ENCODE data around the gene KRT6B. TPM values are rescaled to one million over a fixed set of nuclear protein-coding genes. Genes with fewer than 3 reads are reported as not detected.

KRT6B gene
- total and polyA plus RNA-seq, 9 donors: 0.11 TPM; not detected in 8

- WGBS, 3 donors: 83 to 90% (median 86%) methylated on average over 2 of the region's 2 CpGs
- no peak for DNase-seq
- H3K4me1 ChIP-seq (ENCODE audit: insufficient read depth): no peaks in the 10 kb centered on the region
Measured at GRCh38 chr12:52426034-52426433, 25.9 kb downstream of the KRT6B start.

GRCh38 chr12:52425466-52425865, 26.5 kb downstream of the KRT6B start:
- DNase-seq: no peak
- WGBS, 3 donors: 87 to 91% (median 90%) methylated on average over 5 of the region's 5 CpGs
- no peak for TF ChIP-seq EP300 (IDR thresholded peaks at IDR 0.05)
- no peak for TF ChIP-seq POLR2A (IDR thresholded peaks at IDR 0.05)
- no peak for TF ChIP-seq CTCF (IDR thresholded peaks at IDR 0.05)
- no peak overlapping the region for H3K4me3 ChIP-seq
- no peaks in the 10 kb centered on the region for H3K36me3 ChIP-seq
- no peaks in the 10 kb centered on the region for H3K27me3 ChIP-seq
- intact Hi-C loops (cut with DNase I): no loop called here
- H3K4me1 ChIP-seq (ENCODE audit: insufficient read depth): no peaks in the 10 kb centered on the region
- no peak overlapping the region for H3K27ac ChIP-seq
- no peaks in the 10 kb centered on the region for H3K9me3 ChIP-seq

More at GRCh38 chr12:52426034-52426433, 25.9 kb downstream of the KRT6B start:
- H3K4me3 ChIP-seq: no peak overlapping the region
- TF ChIP-seq POLR2A (IDR thresholded peaks at IDR 0.05) (no peak), EP300 (IDR thresholded peaks at IDR 0.05) (no peak), CTCF (IDR thresholded peaks at IDR 0.05) (no peak)
- H3K27me3 ChIP-seq: no peaks in the 10 kb centered on the region
- intact Hi-C loops (cut with DNase I): no loop called here
- no peaks in the 10 kb centered on the region for H3K36me3 ChIP-seq
- H3K9me3 ChIP-seq: no peaks in the 10 kb centered on the region
- no peak overlapping the region for H3K27ac ChIP-seq

GRCh38 chr12:52423661-52424500, 28.1 kb downstream of the KRT6B start:
- Histone ChIP-seq H3K9me3 (no peaks in the 10 kb centered on the region), H3K36me3 (no peaks in the 10 kb centered on the region), H3K4me3 (no peak overlapping the region), H3K27me3 (no peaks in the 10 kb centered on the region), H3K27ac (no peak overlapping the region), H3K4me1 (ENCODE audit: insufficient read depth) (no peaks in the 10 kb centered on the region)
- TF ChIP-seq EP300 (IDR thresholded peaks at IDR 0.05): no peak
- TF ChIP-seq CTCF (IDR thresholded peaks at IDR 0.05): no peak
- TF ChIP-seq POLR2A (IDR thresholded peaks at IDR 0.05): no peak
- intact Hi-C loops (cut with DNase I): no loop called here
- 20 to 25% (median 25%) methylated on average over 11 of the region's 11 CpGs for WGBS, 3 donors
- DNase-seq: no peak

GRCh38 chr12:52423035-52423434, 28.9 kb downstream of the KRT6B start:
- WGBS, 3 donors: 36 to 51% (median 47%) methylated on average over 6 of the region's 6 CpGs
- H3K36me3 ChIP-seq: no peaks in the 10 kb centered on the region
- no peaks in the 10 kb centered on the region for H3K9me3 ChIP-seq
- H3K27me3 ChIP-seq: no peaks in the 10 kb centered on the region
- no peak overlapping the region for H3K27ac ChIP-seq
- DNase-seq: no peak
- TF ChIP-seq EP300 (IDR thresholded peaks at IDR 0.05) (no peak), CTCF (IDR thresholded peaks at IDR 0.05) (no peak), POLR2A (IDR thresholded peaks at IDR 0.05) (no peak)
- no peak overlapping the region for H3K4me3 ChIP-seq
- intact Hi-C loops (cut with DNase I): no loop called here
- no peaks in the 10 kb centered on the region for H3K4me1 ChIP-seq (ENCODE audit: insufficient read depth)

Measured in ovary (tissue), 9 donors.